Progenitor cell of endocrine pancreas (in vitro differentiated cells): Measurements from ENCODE around the gene UBA52. TPM values are rescaled to one million over a fixed set of nuclear protein-coding genes. Genes with fewer than 3 reads are reported as not detected.
A peak's percentile ranks its signal among the peaks of the same experiment; 100 is the strongest.

Experiments
- DNase-seq: peaks from one replicate; pipeline ENCODE4 v3.0.0; 2021; ENCODE audit warnings: low spot score; ENCODE audit not compliant: unreplicated experiment
- H3K27ac Mint-ChIP-seq: 2 replicates; pipeline ENCODE4 v1.8.0; 2021; ENCODE audit warnings: mild to moderate bottlenecking, moderate library complexity, mixed read lengths
- H3K27me3 Mint-ChIP-seq: 2 replicates; pipeline ENCODE4 v1.8.0; 2021; ENCODE audit warnings: mixed read lengths
- H3K36me3 Mint-ChIP-seq: 2 replicates; pipeline ENCODE4 v1.8.0; 2022; ENCODE audit warnings: mixed read lengths; ENCODE audit not compliant: insufficient read depth
- H3K4me1 Mint-ChIP-seq: 2 replicates; pipeline ENCODE4 v1.8.0; 2021; ENCODE audit warnings: low read depth, mixed read lengths
- H3K4me3 Mint-ChIP-seq: 2 replicates; pipeline ENCODE4 v1.8.0; 2021; ENCODE audit warnings: low read depth, mild to moderate bottlenecking, moderate library complexity, mixed read lengths
- H3K9me3 Mint-ChIP-seq: 2 replicates; pipeline ENCODE4 v1.8.0; 2021; ENCODE audit warnings: low read depth, mixed read lengths
- total RNA-seq: library from RNA; stranded (reverse); gene quantifications from 2 replicates; pipeline ENCODE4 v1.2.1, GENCODE V29; 2021
- TF ChIP-seq, protein P1 (sequence below): fragments of 200-600 bp; sonication (generic); IDR thresholded peaks from one replicate; pipeline ENCODE4 v1.5.0; 2021; ENCODE audit warnings: antibody characterized with exemption, mild to moderate bottlenecking; ENCODE audit not compliant: unreplicated experiment

UBA52 gene
- total RNA-seq, 1 donor from 2014 or later = 968 TPM

DNA sequence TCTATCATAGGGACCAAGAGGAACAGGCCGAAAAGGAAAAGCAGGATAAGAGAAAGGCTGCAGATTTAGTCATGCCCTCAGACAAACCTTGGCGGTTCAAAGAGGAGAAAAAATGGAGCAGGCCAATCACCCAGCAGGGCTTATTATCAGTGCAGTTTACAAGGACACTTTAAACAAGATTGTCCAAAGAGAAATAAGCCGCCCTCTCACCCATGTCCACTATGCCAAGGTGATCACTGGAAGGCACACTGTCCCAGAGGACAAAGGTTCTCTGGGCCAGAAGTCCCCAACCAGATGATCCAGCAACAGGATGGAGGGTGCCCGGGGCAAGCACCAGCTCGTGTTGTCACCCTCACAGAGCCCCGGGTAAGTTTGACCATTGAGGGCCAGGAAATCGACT lies 8.7 kb downstream of the UBA52 start:
- H3K9me3 Mint-ChIP-seq = no peaks in the 10 kb centered on the region
- peaks cover 2% of the 10 kb centered on the region for H3K36me3 Mint-ChIP-seq
- peaks cover 11% of the 10 kb centered on the region for H3K27me3 Mint-ChIP-seq
- H3K4me1 Mint-ChIP-seq = no peaks in the 10 kb centered on the region
- H3K4me3 Mint-ChIP-seq = no peak overlapping the region
- TF ChIP-seq, protein P1, sequence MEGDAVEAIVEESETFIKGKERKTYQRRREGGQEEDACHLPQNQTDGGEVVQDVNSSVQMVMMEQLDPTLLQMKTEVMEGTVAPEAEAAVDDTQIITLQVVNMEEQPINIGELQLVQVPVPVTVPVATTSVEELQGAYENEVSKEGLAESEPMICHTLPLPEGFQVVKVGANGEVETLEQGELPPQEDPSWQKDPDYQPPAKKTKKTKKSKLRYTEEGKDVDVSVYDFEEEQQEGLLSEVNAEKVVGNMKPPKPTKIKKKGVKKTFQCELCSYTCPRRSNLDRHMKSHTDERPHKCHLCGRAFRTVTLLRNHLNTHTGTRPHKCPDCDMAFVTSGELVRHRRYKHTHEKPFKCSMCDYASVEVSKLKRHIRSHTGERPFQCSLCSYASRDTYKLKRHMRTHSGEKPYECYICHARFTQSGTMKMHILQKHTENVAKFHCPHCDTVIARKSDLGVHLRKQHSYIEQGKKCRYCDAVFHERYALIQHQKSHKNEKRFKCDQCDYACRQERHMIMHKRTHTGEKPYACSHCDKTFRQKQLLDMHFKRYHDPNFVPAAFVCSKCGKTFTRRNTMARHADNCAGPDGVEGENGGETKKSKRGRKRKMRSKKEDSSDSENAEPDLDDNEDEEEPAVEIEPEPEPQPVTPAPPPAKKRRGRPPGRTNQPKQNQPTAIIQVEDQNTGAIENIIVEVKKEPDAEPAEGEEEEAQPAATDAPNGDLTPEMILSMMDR = no peak
- no peak for DNase-seq
- no peak overlapping the region for H3K27ac Mint-ChIP-seq

DNA sequence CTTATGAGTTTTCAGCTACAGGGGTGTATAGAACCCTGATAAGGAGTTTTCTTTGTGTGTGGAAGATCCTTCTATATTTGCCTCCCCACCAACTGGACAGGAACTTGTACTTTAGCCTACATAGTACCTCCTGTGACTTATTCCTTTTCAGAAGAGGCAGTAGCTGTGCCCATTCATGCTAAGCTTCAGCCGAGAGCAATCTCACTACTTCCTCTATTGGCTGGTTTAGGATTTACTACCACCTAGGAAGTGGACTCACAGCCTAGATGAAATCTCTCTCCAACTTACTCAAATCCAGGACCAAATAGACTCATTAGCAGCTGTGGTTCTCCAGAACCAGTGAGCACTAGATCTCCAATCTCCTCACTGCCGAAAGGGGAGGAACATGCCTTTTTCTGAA lies 14.6 kb downstream of the UBA52 start:
- Mint-ChIP-seq H3K9me3 (no peaks in the 10 kb centered on the region), H3K27ac (no peak overlapping the region), H3K36me3 (peaks cover 2% of the 10 kb centered on the region), H3K4me1 (peaks cover 10% of the 10 kb centered on the region), H3K27me3 (peaks cover 19% of the 10 kb centered on the region), H3K4me3 (no peak overlapping the region)
- no peak for DNase-seq
- TF ChIP-seq, protein P1 = no peak

DNA sequence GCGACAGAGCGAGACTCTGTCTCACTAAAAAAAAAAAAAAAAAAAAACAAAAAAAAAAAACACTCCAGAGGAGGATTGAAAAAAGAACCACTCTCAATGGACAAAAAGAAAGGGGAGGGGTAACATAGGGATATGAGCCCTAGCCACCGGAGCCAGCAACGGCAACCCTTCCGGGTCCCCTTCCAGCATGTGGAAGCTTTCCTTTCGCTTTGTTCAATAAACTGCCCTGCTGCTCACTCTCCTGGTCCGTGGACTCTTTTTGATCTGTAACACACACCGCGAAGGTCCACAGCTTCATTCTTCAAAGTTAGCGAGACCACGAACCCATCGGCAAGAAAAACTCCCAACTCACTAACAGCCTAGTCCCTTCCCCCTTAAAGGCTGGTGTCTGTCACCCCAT lies 15.9 kb downstream of the UBA52 start:
- Mint-ChIP-seq H3K9me3 (no peaks in the 10 kb centered on the region), H3K27ac (no peak overlapping the region), H3K27me3 (peaks cover 19% of the 10 kb centered on the region), H3K4me3 (no peak overlapping the region), H3K4me1 (peaks cover 10% of the 10 kb centered on the region), H3K36me3 (peaks cover 2% of the 10 kb centered on the region)
- TF ChIP-seq, protein P1 = no peak
- no peak for DNase-seq

DNA sequence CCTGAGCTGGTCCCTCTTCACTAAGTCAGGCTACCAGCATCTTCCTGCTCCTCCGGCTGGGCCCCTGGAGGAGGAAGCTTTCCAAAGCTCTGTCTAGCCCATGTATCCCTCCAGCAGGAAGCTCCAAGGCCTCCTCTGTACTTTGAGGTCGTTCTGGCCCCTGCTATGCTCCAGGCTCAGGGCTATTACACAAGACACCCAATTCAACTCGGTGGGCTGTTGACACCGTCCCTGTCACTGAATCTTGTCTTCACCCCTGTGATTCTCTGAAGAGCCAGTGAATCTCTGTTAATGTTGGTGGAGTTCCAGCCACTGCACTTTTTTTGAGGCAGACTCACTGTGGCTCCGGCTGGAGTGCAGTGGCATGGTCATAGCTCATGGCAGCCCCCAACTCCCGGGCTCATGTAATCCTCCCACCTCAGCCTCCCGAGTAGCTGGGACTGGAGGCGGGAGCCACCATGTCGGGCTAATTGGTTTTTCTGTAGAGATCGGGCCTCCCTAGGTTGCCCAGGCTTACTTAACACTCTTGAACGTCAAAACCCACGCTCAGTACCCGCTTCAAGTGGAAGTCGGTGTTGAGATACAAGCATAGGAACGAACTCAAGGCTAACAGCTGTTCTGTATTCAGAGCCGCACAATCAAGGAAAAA lies 16.4 kb downstream of the UBA52 start:
- Mint-ChIP-seq H3K27ac (peak overlapping the region; percentile 94), H3K4me3 (peak overlapping the region; percentile 78), H3K27me3 (peaks cover 22% of the 10 kb centered on the region), H3K9me3 (no peaks in the 10 kb centered on the region), H3K4me1 (peaks cover 10% of the 10 kb centered on the region), H3K36me3 (peaks cover 2% of the 10 kb centered on the region)
- TF ChIP-seq, protein P1 = no peak
- DNase-seq = no peak

DNA sequence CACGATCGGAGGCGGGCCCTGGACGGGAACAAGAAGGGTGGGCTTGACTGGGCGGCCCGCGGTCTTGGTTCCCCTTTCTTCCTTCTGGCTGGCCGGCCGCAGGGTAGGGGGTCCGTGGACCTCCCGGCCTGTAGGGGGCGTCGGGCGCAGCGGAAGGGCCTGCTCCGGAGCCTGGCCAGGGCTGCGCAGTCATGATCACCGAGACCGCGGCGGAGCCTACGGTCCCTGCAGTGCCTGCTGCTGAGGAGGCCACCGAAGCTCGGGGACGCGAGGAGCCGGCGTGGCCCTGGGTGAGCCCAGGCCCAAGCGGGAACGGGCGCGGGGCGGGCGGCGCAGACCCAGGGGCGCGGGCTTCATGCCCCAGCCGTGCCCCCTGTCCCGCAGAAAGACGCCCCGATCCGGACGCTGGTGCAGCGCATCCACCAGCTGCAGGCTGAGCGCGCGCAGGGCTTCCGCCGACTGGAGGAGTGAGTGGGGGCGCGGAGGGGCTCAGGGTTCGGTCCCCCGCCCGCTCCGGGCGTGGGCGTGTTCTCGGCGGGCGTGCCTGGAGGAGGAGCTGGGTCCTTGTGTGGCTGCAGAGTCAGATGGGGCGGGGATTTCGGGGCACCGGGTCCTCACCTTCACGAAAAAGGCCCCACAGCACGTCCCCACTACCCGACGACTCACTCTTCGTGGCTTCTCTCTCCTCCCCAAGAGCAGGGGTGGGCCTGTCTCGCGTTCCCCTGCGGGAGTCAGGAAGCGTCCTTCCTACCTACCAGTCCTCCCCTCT lies 17.1 kb downstream of the UBA52 start, which contains the start of gene REX1BD:
TSS of gene REX1BD (plus strand) at position 188 of the 769 bp plus-strand sequence. CDS start at position 192, 4 bp downstream.
- peaks cover 26% of the 10 kb centered on the region for H3K27me3 Mint-ChIP-seq
- H3K9me3 Mint-ChIP-seq = no peaks in the 10 kb centered on the region
- H3K4me3 Mint-ChIP-seq = peak within 1 kb of the TSS; percentile 78
- DNase-seq = peak; percentile 72
- peaks cover 13% of the 10 kb centered on the region for H3K4me1 Mint-ChIP-seq
- peak within 1 kb of the TSS; percentile 94 for H3K27ac Mint-ChIP-seq
- TF ChIP-seq, protein P1 = peak; percentile 97
- peaks cover 2% of the 10 kb centered on the region for H3K36me3 Mint-ChIP-seq
